Measurements from ENCODE around the gene RNGTT.
"Not testable (repeated sequence)": the region's sequence is repeated elsewhere in the genome, so short reads cannot be mapped to it uniquely, and the experiment has no call there.

The RNGTT gene

DNA sequence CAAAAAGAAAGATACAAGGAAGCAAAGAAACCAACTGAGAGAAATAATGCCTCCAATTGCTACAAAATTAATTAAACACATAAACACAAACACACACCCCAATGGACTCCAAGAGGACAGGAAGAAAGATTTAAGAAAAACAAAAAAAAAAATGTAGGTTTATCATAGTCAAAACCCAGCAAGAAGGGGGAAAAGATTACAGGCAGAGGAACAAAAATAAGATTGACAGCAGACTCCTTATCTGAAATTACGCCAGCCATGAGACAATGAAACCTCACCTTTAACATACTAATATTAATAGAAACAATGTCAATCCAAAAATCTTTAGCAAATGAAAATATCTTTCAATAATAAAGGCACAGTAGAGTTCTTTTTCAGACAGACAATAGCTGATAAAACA lies 155.8 kb downstream of the RNGTT start:
- DNase-seq = no peak

DNA sequence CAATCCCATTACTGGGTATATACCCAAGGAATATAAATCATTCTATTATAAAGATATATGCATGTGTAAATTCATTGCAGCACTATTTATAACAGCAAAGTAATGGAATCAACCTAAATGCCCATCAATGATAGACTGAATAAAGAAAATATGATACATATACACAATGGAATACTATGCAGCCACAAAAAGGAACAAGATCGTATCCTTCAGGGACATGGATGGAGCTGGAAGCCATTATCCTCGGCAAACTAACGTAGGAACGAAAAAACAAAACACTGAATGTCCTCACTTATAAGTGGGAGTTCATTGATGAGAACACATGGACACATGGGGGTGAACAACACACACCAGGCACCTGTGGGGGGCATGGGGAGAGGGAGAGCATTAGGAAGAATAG lies 156.7 kb downstream of the RNGTT start:
- DNase-seq = no peak

DNA sequence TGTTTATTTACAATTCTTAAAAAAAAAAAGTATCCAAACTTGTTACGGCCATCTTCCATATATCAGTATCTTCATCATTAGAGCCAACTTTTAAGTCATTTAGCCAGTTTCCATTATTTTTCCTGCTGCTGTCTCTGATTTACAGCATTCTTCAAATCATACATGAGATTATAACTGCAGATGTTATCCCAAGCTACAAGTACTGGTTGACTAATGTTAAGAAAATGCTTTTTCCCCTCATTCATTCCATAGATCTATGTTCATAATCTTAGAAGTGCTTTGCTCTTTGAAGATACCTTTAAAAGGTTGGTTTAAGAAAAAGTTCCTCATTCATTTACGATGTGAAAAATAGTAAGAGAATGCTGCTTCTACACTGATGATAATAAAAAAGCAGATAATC lies 158.7 kb downstream of the RNGTT start:
- DNase-seq = no peak

DNA sequence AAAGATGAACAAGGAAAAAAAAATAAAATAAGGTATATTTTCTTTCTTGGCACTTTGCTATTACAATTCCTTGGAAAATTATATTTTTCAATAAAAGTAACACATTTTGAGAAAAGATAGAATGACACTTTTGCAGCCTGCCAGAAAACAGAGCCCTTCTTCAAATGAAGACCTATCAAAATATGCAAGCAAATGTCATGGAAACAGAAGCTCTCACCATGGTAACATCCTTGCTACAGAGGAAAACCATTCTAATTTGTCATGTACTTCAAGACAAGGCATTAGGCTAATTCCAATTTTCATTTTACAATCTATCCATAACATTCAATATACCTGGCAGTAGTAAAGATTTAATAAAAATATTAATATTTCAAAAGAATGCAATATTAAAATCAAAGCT lies 177.9 kb downstream of the RNGTT start:
- no peak for DNase-seq

DNA sequence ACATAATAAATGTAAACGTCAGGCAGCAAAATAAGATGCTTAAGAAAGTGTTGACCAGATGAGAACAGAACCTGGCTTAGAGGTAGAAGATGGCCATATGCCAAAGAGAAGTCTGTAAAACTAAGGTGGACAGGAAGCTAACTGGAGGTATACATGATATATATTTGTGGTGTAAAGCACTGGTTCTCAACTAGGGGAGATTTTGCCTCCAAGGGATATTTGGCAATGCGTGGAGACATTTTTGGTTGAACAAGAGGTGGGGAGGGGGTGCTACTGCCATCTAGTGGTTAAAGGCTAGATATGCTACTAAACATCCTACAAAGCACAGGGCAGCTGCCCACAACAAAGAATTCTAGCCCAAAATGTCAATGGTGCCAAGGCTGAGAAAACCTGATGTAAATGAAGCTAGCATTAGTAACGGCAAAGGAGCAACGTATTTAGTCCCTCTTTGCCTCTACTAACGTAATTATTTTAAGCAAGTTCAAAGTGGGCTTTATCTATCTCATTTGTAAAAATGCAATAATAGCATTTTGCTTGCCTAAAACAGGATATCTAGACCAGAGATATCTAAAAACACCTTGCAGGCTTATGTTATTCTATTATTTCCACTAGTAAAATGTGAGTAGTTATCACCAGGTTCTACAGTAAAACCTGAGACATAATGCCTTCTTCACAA lies 182.6 kb downstream of the RNGTT start:
- peak; percentile 18 for DNase-seq

DNA sequence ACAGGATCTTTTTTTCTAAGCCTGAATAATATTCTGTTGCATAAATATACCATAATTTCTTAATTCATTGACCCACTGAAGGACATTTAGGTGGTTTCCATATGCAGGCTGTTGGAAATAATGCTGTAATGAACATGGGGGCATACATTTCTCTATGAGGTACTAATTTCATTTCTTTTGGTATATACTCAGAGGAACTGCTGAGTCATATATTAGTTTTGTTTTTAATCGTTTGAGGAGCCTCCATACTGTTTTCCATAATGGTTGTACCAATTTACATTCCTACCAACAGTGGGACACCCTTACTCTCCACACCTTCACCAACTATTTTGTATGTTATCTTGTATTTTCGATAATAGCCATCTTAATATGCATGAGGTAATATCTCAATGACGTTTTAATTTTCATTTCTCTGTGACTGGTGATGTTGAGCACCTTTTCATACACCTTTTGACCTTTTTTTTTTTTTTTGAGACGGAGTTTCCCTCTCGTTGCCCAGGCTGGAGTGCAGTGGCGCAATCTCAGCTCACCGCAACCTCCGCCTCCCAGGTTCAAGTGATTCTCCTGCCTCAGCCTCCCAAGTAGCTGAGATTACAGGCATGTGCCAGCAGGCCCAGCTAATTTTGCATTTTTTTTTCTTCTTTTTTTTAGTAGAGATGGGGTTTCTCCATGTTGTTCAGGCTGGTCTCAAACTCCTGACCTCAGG lies 187.4 kb downstream of the RNGTT start:
- DNase-seq = no peak

DNA sequence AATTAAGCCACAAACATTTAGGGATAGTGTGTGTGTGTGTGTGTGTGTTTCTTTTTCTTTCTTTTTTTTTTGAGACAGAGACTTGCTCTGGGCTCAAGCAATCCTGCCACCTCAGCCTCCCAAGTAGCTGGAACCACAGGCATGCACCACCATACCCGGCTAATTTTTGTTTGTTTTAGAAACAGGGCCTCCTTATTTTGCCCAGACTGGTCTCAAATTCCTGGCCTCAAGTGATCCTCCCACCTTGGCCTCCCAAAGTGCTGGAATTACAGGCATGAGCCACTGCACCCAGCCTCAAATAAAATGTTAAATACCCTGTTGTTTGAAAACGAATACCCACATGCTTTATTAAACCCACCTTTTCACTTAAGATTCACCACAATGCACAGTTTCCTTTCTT lies 195.3 kb downstream of the RNGTT start:
- not testable (repeated sequence) for DNase-seq

DNA sequence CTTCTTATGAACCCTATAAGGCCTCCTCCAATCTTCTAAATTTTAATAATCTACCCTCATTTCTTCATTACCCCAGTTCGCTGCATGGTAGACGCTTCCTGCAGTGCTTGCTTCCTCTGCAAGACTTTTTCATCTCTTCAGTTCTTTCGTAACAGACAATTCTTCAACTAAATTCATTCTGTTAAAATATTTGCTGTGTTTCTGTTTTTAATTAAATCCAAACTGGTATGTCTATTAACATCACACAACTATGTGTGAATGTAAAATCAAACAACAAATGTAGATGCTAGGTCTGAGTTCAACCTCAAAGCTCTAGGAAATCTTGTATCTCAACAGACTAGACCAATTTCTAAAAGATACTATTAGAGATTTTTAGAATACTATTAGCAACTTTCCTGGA lies 199.3 kb downstream of the RNGTT start:
- DNase-seq = no peak

DNA sequence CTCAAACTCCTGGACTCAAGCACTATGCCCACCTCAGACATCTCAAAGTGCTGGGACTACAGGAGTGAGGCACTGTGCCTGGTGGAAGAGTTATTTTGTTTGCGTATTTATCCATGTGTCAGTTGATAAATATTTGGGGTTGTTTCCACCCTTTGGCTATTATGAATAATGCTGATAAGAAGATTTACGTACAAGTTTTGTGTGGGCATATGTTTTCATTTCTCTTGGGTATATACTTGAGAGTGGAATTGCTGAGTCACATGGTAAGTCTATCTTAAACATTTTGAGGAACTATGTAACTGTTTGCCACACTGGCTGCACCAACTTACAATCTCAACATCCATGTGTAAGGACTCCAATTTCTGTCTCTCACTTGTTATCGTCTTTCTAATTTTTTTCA lies 200.3 kb downstream of the RNGTT start:
- no peak for DNase-seq

DNA sequence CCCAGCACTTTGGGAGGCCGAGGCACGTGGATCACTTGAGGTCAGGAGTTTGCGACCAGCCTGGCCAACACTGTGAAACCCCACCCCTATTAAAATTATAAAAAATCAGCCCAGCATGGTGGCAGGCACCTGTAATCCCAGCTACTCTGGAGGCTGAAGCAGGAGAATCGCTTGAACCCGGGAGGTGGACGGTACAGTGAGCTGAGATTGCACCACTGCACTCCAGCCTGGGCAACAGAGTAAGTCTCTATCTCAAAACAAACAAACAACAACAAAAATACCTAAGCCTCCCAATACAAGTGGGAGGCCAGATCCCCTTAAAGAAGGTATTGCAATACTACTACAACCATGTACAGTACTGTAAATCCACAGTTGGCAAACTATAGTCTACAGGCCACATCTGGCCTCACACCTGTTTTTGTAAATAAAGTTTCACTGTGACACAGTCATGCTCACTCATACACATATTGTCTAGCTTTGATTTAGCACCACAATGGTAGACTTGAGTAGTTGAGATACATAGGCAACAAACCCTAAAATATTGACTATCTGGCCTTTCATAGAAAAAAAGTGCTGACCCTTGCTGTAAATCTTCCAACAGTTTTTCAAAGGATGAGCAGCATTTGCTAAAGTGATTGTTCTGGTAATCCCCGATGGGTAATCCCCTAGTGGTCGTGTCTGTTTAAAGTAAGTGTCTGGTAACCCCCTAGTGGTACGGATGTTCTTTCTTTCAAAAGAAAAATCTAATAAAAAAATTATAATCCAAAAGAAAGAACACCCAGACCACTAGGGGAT lies 202.0 kb downstream of the RNGTT start:
- no peak for DNase-seq

DNA sequence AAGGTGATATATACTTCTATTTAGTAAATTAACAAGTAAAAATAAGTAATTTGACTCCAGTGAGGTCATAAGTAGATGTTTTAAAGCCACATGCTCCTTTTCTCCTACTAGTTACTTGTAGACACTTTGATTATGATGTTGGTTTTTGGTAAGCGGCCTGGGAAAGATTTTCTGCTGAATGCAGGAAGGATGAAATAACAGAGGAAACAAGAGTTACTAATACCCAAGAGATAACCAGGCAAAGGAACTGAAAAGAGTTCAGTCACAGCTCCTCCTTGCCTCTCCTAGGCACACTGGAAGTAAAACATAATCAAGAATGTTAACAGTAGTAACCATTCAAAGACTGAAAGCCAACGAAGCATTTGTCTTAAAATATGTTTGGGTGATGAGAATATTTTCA lies 203.3 kb downstream of the RNGTT start:
- no peak for DNase-seq

DNA sequence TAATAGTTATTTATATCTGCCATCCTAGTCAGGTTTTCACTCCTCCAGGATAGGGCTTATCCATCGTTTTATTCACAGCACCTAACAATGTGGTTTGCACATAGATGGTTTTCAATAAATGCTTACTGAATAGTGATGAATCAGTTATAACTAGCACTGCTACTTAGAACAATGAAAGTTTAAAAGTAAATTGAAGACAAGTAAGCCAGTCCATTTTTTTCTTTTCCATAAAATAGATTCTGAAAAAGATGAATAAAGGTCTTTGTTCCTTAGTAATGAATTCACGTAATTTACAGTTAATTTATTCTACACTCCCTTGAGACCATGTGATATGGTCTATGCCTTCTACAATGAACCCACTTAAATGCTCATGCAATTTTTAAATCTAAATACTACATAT lies 212.5 kb downstream of the RNGTT start:
- no peak for DNase-seq

DNA sequence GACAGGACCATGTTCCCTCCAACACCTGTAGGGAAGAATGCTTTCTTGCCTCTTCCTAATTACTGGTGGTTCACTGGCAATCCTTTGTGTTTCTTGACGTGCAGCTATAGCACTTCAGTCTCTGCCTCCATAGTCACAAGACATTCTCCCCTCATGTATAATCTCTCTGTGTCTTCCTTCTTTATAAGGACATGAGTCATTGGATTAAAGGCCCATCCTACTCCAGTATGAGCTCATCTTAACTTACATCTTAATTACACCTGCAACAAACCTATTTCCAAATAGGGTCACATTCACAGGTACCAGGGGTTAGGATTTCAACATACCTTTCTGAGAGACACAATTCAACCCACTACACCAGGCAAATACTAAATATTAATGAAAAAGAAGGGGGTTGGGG lies 213.6 kb downstream of the RNGTT start:
- DNase-seq = no peak

DNA sequence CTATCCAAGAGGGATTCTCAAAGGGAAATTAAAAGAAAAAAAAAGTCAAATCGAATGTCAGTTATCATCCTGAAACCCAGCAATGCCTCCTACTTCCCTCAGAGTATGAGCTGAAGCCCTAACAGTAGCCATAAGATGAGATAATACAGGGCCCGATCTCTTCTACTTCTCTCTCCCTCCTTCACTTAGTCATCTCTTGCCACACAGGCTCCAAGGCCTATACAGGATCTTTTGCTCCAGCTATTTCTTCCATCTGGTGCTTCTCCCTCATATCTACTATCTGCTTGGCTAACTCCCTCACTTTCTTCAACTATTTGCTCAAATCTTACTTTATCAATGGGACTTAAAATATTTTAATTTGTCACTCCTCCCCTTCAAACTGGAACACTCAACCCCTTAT lies 215.3 kb downstream of the RNGTT start:
- DNase-seq = no peak

DNA sequence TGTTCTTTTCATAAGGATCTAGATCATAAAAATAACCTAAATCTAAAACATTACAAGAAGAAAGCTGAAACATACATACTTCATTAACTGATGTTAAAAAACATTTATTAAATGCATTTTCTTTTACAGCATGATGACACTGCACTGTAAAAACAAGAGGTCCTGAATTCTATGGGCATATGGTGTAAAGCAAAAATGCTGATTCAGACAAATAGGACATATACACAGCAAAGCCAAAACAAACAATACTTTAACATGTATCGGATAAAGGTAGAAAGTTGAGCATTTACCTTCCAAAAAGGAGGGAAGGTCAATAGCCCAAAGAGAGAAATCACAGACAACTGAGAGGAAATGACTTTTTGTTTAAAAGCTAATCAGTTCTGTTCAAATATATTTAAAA lies 221.5 kb downstream of the RNGTT start:
- DNase-seq = no peak

DNA sequence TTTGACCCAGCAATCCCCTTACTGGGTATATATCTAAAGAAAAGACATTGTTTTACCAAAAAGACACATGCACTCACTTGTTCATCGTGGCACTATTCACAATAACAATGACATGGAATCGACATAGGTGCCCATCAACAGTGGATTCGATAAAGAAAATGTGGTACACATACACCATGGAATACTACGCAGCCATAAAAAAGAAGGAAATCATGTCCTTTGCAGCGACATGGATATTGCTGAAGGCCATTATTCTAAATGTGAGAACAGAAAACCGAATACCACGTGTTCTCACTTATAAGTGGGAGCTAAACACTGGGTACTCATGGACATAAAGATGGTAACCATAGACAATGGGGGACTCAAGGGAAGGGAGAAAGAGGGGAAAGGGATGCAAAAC lies 222.3 kb downstream of the RNGTT start:
- no peak for DNase-seq

DNA sequence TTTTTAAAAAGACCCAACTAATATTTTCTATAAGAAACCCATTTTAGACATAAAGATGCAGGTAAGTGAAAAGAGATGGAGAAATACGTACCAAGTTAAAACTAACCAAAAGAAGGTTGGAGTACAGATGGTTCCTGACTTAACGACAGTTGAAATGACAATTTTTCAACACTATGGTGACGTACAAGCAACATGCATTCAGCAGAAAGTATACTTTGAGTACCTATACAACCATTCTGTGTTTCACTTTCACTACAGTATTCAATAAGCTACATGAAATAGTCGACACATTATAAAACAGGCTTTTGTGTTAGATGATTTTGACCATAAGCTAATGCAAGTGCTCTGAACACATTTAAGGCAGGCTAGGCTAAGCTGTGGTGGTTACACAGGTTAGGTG lies 228.9 kb downstream of the RNGTT start:
- DNase-seq = no peak

DNA sequence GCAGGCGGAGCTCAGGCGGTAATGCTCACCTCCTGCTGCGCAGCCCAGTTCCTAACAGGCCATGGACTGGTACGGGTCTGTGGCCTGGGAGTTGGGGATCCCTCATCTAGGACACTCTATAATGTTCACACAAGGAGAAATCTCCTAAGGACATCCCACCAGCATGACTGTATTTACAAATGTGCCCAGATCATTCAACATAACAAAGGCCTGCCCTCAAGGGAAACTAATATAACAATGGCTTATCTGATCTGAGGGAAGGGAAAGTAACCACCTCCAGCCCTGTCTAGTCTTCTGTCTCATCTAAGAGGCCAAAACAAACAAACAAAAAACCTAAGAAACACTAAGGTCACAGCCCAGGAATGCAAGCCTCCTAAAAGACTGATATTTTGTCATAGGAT lies 232.8 kb downstream of the RNGTT start:
- DNase-seq = no peak

DNA sequence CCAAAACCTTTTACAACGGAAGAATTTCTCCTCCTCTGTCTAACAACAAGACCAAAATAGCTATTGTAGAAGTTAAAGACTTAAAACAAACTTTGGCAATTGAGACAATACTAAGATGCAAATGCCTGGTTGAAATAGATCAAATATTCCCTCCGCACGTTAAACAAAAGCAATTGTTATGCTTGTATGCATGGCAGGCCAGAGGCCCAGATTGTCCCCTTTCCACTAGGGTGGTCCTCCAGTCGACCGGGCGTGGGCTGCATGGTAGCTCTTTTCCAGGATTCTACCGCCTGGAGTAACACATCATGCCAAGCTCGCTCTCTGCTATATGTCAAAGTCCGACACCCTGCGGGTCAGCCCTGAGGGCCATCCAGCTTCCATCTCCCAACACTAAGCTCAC lies 234.7 kb downstream of the RNGTT start:
- no peak for DNase-seq

DNA sequence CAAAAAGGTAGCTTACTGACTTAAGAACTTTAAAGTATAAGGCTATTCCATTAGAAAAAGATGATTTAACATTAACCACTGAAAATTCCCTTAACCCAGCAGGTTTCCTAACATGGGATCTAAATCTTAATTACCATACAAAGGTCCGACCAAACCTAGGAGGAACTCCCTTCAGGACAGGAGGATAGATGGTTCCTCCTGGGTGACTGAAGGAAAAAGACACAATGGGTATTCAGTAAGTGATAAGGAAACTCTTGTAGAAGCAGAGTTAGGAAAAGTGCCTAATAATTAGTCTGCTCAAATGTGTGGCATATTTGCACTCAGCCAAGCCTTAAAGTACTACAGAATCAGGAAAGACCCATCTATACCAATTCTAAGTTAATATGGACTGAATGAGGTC lies 237.0 kb downstream of the RNGTT start:
- not testable (repeated sequence) for DNase-seq

DNA sequence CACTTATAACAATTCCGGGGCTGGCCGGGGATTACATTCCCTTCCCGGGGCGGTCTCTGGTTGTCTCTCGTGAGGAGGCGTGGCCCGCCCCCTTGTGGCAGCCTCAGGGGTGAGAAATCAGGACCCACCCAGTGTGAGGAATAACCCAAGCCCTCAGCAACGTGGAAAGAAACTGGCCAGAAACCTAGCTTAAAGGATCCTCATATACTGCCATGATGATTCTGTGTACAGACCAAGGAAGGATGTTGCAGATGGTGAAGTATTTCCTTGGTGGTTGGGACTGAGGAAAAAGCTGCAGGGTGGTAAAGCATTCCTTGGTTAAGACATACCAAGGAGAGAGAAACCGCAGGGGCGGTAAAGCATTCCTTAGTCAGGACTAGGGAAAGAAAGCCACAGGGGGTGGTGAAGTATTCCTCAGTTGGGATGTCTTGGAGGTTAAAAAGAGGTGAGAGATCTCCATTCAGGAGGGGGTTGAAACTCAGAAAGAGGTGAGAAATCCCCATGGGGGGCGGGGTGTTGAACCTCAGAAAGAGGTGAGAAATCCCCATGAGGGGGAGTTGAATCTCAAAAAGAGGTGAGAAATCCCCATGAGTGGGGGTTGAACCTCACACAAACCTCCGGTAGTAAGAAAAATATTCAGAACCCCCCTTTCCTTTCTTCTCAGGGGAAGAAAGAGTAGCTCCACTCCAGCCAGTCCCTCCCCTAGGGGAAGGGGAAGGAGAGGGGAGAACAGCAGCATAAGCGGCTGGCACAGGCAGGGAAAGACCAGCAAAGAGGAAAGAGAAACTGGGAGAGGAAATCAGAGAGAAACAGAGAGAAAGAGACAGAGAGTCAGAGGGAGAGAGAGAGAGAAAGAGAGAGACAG lies 238.1 kb downstream of the RNGTT start:
- DNase-seq = no peak

DNA sequence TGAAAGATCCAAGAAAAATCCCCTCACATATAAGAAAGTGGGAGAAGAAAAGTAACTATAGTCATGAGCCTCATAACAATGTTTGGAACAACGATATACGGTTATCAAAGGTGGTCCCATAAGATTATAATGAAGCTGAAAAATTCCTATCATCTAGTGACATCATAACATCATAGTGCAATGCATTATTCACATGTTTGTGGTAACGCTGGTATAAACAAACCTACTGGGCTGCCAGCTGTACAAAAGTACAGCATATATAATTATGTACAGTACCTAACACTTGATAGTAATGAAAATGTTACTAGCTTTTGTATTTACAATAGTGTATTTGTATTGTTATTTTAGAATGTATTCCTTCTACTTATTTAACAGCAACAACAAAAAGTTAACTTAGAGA lies 240.7 kb downstream of the RNGTT start:
- DNase-seq = no peak

DNA sequence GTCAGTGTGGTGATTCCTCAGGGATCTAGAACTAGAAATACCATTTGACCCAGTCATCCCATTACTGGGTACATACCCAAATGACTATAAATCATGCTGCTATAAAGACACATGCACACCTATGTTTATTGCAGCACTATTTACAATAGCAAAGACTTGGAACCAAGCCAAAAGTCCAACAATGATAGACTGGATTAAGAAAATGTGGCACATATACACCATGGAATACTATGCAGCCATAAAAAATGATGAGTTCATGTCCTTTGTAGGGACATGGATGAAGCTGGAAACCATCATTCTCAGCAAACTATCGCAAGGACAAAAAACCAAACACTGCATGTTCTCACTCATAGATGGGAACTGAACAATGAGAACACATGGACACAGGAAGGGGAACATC lies 247.0 kb downstream of the RNGTT start:
- DNase-seq = not testable (repeated sequence)

Data from NCI-H1436 treated with DMSO at 0.1 percent for 48 hours (cell line).